Skeletal muscle cell (primary cell): ENCODE data around the gene COLEC11.
"Not testable (repeated sequence)": the region's sequence is repeated elsewhere in the genome, so short reads cannot be mapped to it uniquely, and the experiment has no call there.

Experiments used
- DNase-seq: peaks from one replicate; pipeline ENCODE4 v3.0.0-alpha.2; 2010; ENCODE audit warnings: low read depth
- H3K4me3 ChIP-seq: 2 replicates; pipeline ENCODE4 v1.5.1; 2011; ENCODE audit warnings: low read depth, mild to moderate bottlenecking, control low read depth, low read length, moderate library complexity

COLEC11 gene

GRCh38 chr2:3603536-3604206, 8.8 kb downstream of the COLEC11 start:
- no peak overlapping the region for H3K4me3 ChIP-seq
- DNase-seq = no peak

GRCh38 chr2:3604207-3604877, 9.4 kb downstream of the COLEC11 start:
- H3K4me3 ChIP-seq = no peak overlapping the region
- DNase-seq = no peak

DNA sequence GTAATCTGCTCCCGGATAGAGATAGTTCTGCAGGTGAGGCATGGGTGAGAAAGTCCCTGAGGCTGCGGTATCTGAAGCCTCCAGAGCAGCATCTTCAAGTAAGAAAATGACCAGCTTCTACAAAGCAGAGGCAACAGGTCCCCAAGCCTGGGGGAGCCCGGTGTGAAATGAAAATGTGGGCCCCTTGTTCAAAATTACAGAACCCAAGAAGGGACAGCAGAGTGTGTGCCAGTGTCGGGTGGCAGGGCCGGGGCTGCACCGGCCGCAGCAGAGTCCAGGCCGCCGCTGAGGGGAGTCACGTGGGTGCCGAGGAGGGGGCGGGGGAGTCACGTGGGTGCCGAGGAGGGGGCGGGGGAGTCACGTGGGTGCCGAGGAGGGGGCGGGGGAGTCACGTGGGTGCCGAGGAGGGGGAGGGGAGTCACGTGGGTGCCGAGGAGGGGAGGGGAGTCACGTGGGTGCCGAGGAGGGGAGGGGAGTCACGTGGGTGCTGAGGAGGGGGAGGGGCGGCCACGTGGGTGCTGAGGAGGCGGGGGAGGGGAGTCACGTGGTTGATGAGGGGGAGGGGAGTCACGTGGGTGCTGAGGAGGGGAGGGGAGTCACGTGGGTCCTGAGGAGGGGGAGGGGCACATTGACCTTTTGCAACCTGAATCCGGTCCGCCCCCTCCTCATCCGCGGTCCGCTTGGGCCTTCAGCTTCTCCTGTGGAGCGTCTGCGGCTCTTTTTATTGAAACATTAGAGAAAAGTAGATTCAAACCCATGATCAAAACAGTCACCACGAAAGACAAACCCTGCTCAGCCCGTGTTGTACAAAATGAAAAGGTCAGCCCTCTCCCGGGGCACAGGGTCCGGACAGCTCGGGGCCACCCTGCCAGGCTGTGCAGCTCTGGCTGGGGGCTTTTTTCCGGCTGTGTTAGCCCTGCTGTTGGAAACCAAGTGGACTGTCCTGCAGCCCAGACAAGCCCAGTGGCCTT, 10.4 kb downstream of the COLEC11 start:
- no peak for DNase-seq

GRCh38 chr2:3606028-3606369, 11.1 kb downstream of the COLEC11 start:
- H3K4me3 ChIP-seq = no peak overlapping the region
- DNase-seq = no peak

More for the DNA sequence above, 10.4 kb downstream of the COLEC11 start:
- no peak overlapping the region for H3K4me3 ChIP-seq

- DNase-seq = no peak
Observed at GRCh38 chr2:3606370-3607201, 11.7 kb downstream of the COLEC11 start.

DNA sequence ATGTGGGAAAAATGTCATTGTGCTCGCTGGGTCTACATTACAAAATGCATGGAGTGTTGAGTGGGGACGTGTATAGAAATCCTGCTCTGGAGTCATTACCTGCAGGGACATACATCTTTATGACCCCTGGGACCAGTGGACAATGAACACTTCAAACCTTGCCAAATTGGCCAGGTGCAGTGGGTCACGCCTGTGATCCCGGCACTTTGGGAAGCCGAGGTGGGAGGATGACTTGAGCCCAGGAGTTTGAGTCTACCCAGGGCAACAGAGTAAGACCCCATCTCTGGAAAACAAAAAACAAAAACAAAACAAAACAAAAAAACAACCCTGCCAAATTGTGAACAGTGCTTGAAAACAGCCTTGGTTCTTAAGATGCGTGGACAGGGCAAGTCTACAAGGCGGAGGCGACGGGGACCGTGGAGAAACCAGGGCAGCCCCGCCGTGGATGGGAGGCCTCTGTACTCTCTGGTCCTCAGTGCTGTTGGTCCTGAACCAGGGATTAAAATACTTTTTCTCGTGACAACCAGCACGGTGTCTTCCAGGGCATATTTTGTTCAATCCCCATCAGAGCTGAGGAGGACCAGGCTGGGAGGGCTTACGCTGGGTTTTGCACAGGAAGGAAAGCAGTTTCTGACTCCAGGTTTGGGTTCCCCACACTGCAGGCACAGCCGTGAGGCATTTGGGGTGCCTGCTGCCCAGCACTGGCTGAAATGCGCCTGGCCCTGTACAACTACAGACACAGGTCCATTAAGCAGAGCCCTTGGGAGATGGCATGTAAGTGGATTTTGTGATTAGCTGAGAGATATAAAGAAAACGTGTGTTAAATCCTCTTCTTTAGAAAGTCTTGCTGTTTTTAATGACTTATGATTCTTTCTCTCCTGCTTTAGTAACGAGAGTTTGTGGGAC, 13.7 kb downstream of the COLEC11 start:
- H3K4me3 ChIP-seq = no peak overlapping the region
- no peak for DNase-seq

More at GRCh38 chr2:3606370-3607201, 11.7 kb downstream of the COLEC11 start:
- no peak overlapping the region for H3K4me3 ChIP-seq

DNA sequence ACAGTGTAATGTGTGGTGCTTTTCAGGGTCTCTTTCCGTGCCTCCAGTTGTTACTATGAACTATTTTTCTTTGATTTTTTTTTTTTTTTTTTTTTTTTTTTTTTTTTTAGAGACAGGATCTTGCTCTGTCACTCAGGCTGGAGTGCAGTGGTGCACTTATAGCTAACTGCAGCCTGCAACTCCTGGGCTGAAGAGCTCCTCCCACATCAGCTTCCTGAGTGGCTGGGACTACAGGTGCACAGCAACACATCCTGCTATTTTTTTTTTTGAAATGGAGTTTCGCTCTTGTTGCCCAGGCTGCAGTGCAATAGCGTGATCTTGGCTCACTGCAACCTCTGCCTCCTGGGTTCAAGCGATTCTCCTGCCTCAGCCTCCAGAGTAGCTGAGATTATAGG, 14.4 kb downstream of the COLEC11 start:
- DNase-seq, H3K4me3 ChIP-seq: not testable (repeated sequence)

- H3K4me3 ChIP-seq = no peak overlapping the region
- no peak for DNase-seq
Observed at GRCh38 chr2:3610415-3610814, 15.5 kb downstream of the COLEC11 start.

DNA sequence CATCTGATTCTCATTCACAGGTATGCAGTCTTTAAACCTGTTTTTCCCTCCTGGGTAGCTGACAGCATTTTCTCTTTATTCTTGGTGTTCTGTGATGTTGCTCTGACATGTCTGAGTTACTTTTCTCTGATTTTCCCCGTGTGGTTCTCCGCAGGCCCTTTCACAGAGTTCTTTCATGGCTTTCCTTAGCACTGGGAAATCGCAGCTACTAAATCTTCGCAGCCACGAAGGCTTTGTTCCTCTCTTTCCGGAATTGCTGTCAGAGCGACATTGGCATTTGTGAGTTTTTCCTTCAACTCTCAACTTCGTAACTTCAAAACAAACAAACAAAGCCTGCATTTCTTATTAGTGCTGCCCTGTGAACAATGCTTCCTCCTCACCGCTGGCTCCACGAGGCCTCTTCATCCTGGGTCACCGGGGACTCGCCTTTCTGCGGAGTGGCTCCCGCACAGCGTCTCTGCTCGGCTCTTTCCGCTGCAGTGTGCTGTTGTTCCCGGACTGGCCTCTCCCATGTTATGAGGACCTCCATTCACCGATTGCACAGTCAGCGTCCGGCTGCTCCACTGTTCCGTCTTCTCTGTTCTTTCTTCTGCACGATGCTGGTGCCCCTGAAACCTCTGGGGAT, 16.1 kb downstream of the COLEC11 start:
- no peak overlapping the region for H3K4me3 ChIP-seq
- DNase-seq = no peak

GRCh38 chr2:3611589-3611988, 16.7 kb downstream of the COLEC11 start:
- DNase-seq = no peak
- H3K4me3 ChIP-seq = no peak overlapping the region

GRCh38 chr2:3612639-3613523, 18.0 kb downstream of the COLEC11 start:
- H3K4me3 ChIP-seq = no peak overlapping the region
- no peak for DNase-seq

DNA sequence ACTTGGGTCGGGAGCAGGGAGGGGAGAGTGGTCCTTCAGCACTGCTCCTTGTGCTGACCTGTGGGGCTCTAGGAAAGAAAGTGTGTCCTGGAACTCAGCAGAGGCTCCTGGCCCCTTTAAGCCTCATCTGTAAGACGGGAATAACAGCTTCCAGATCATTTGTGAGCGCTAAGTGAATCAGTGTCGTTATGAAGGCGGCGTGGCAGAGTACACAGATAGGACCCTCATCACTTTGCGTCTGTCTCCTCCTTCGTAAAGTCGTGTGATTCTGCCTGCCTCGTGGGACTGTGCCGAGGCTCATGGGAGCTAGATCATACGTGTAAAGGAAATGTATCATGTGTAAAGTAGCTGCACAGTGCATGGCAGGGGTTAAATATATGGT, 18.6 kb downstream of the COLEC11 start:
- no peak for DNase-seq
- no peak overlapping the region for H3K4me3 ChIP-seq

DNA sequence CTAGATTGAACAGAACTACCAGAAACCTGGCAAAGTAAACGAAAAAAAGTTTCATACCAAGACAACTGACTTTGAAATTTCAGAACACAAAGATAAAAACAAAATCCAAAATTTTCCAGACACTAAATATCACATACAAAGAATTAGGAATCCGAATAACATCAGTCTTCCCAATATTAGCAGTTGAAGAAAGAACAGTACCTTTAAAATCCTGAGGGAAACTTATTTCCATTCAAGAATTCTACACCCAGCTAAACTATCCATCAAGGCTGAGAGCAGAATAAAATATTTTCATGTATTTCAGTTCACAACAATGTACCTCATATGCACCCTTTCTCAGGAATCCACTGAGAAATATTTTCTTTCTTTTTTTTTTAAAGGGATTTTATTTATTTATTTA, 19.8 kb downstream of the COLEC11 start:
- not testable (repeated sequence) for H3K4me3 ChIP-seq, DNase-seq

- not testable (repeated sequence) for DNase-seq, H3K4me3 ChIP-seq
Observed at GRCh38 chr2:3615541-3616200, 20.8 kb downstream of the COLEC11 start.

GRCh38 chr2:3616435-3617197, 21.7 kb downstream of the COLEC11 start:
- not testable (repeated sequence) for H3K4me3 ChIP-seq, DNase-seq
